Endothelial cell (in vitro differentiated cells): Measurements from ENCODE around the gene FBXO33. TPM values are rescaled to one million over a fixed set of nuclear protein-coding genes. Genes with fewer than 3 reads are reported as not detected.

Experiments
- DNase-seq: peaks from one replicate; pipeline ENCODE4 v3.0.0; 2021; ENCODE audit warnings: low spot score
- H3K27ac Mint-ChIP-seq: one replicate; pipeline ENCODE4 v1.8.0; 2021; ENCODE audit warnings: mixed read lengths, inconsistent platforms; ENCODE audit not compliant: unreplicated experiment
- H3K27me3 Mint-ChIP-seq: one replicate; pipeline ENCODE4 v1.8.0; 2021; ENCODE audit warnings: mild to moderate bottlenecking, moderate library complexity, mixed read lengths, inconsistent platforms; ENCODE audit not compliant: unreplicated experiment
- H3K36me3 Mint-ChIP-seq: one replicate; pipeline ENCODE4 v1.8.0; 2021; ENCODE audit warnings: mild to moderate bottlenecking, low read depth, mixed read lengths, inconsistent platforms; ENCODE audit not compliant: unreplicated experiment
- H3K4me1 Mint-ChIP-seq: one replicate; pipeline ENCODE4 v1.8.0; 2021; ENCODE audit warnings: mild to moderate bottlenecking, mixed read lengths, inconsistent platforms; ENCODE audit not compliant: unreplicated experiment
- H3K4me3 Mint-ChIP-seq: one replicate; pipeline ENCODE4 v1.8.0; 2021; ENCODE audit warnings: mild to moderate bottlenecking, mixed read lengths, inconsistent platforms; ENCODE audit not compliant: unreplicated experiment
- H3K9me3 Mint-ChIP-seq: one replicate; pipeline ENCODE4 v1.8.0; 2021; ENCODE audit warnings: mixed read lengths, inconsistent platforms; ENCODE audit not compliant: unreplicated experiment
- CTCF ChIP-seq: fragments of 200-600 bp; sonication (generic); IDR thresholded peaks from one replicate; pipeline ENCODE4 v1.5.0; 2021; ENCODE audit warnings: antibody characterized with exemption; ENCODE audit not compliant: unreplicated experiment
- total RNA-seq: library from RNA; stranded (reverse); fragmentation: NEBNext Ultra II Directional; extraction: Animal tissue kit (Norgen Biotek cat#: 25700); gene quantifications from one replicate; pipeline ENCODE4 v1.2.1, GENCODE V29; 2021; ENCODE audit not compliant: unreplicated experiment

Gene FBXO33
- total RNA-seq, 1 donor from 2014 or later = 11.9 TPM

- Mint-ChIP-seq H3K27me3 (no peaks in the 10 kb centered on the region), H3K36me3 (no peaks in the 10 kb centered on the region), H3K4me3 (no peak overlapping the region), H3K27ac (no peak overlapping the region), H3K4me1 (peaks cover 12% of the 10 kb centered on the region), H3K9me3 (no peaks in the 10 kb centered on the region)
- TF ChIP-seq CTCF = no peak
- no peak for DNase-seq
These were observed 49.8 kb downstream of the FBXO33 start for GRCh38 chr14:39382463-39382862.

- Mint-ChIP-seq H3K4me1 (peaks cover 15% of the 10 kb centered on the region), H3K4me3 (no peak overlapping the region), H3K27me3 (no peaks in the 10 kb centered on the region), H3K9me3 (no peaks in the 10 kb centered on the region), H3K36me3 (no peaks in the 10 kb centered on the region), H3K27ac (no peak overlapping the region)
- DNase-seq = no peak
- TF ChIP-seq CTCF = no peak
These were observed 50.9 kb downstream of the FBXO33 start for GRCh38 chr14:39381366-39381765.

- Mint-ChIP-seq H3K27ac (peak overlapping the region; percentile 49), H3K4me1 (peaks cover 9% of the 10 kb centered on the region), H3K9me3 (no peaks in the 10 kb centered on the region), H3K36me3 (no peaks in the 10 kb centered on the region), H3K4me3 (no peak overlapping the region), H3K27me3 (no peaks in the 10 kb centered on the region)
- TF ChIP-seq CTCF = no peak
- no peak for DNase-seq
These were observed 55.4 kb downstream of the FBXO33 start for GRCh38 chr14:39376667-39377403.

DNA sequence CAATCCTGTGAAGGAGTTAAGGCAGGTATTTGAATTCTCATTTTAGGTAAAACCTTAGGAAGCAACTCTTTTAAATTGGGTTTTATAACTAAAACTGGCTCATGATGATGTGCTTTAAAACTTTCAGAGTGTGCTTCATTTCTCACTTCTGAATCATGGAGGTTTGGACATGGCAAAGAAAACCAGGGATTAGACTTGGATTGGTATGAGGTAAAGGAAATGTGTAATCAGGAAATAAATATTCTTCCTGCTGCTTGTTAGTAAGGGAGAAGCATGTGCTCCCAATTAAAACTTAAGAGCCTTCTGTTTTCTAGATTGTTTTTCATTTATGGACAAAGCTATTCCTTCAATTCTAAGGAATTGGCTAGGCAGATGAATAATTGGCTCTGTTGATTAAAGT lies 57.4 kb downstream of the FBXO33 start:
- no peaks in the 10 kb centered on the region for H3K9me3 Mint-ChIP-seq
- H3K27me3 Mint-ChIP-seq = no peaks in the 10 kb centered on the region
- H3K27ac Mint-ChIP-seq = no peak overlapping the region
- DNase-seq = no peak
- peaks cover 9% of the 10 kb centered on the region for H3K4me1 Mint-ChIP-seq
- no peak for TF ChIP-seq CTCF
- peaks cover 4% of the 10 kb centered on the region for H3K36me3 Mint-ChIP-seq
- H3K4me3 Mint-ChIP-seq = no peak overlapping the region

DNA sequence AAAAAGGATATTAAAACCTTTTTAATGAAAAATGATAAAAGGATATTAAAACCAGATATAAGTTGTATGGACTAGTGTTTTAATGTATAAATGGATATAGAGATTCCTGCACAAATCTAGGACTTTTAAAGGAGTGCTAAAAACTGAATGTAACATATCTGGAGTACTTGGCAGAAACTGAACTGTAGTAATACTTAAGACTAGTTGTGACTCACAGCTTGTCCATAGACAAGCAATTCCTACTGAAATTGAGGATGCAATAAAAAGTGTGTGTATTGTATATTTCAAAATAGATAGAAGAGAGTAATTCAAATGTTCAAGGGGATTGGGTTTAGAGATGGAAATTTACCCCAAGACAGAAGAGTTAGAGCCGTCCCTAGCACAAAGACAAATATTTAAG lies 59.6 kb downstream of the FBXO33 start:
- Mint-ChIP-seq H3K27ac (no peak overlapping the region), H3K4me3 (no peak overlapping the region)

More for the DNA sequence above, 59.6 kb downstream of the FBXO33 start:
- TF ChIP-seq CTCF = no peak
- no peak for DNase-seq
- no peaks in the 10 kb centered on the region for H3K9me3 Mint-ChIP-seq
- H3K4me1 Mint-ChIP-seq = peaks cover 22% of the 10 kb centered on the region
- H3K36me3 Mint-ChIP-seq = peaks cover 4% of the 10 kb centered on the region
- no peaks in the 10 kb centered on the region for H3K27me3 Mint-ChIP-seq
